ENCODE data around the gene IFNLR1. TPM values are rescaled to one million over a fixed set of nuclear protein-coding genes. Genes with fewer than 3 reads are reported as not detected.
A peak's percentile ranks its signal among the peaks of the same experiment; 100 is the strongest.

The IFNLR1 gene
- total RNA-seq: 38.6 and 39.2 TPM in 2 replicates

GRCh38 chr1:24186993-24187790, at the start of gene IFNLR1:
Gene IFNLR1, minus strand, starts transcription at chr1:24187289. Its CDS starts 41 bp downstream, at chr1:24187248.
- Mint-ChIP-seq H3K4me3 (peak within 1 kb of the TSS; percentile 92), H3K27ac (peak within 1 kb of the TSS; percentile 98), H3K36me3 (ENCODE audit: low read depth) (peaks cover 18% of the 10 kb centered on the region), H3K27me3 (no peaks in the 10 kb centered on the region), H3K9me3 (no peaks in the 10 kb centered on the region), H3K4me1 (peaks cover 82% of the 10 kb centered on the region)
- ChIA-PET POLR2A (interaction anchor here (0.6 to 8.7 kb wide), 17 partner anchors 8 to 455 kb away, joined by 3 to 96 read pairs (median 3); partner anchors contain the start of genes RCAN3 and SRSF10), CTCF (interaction anchor here (4.3 to 5.8 kb wide), 3 partner anchors 12 to 205 kb away, joined by 23 to 34 read pairs (median 29); no protein-coding TSS in a partner anchor)
- ATAC-seq (ENCODE audit: low read depth): peak; percentile 56
- TF ChIP-seq, protein P1, sequence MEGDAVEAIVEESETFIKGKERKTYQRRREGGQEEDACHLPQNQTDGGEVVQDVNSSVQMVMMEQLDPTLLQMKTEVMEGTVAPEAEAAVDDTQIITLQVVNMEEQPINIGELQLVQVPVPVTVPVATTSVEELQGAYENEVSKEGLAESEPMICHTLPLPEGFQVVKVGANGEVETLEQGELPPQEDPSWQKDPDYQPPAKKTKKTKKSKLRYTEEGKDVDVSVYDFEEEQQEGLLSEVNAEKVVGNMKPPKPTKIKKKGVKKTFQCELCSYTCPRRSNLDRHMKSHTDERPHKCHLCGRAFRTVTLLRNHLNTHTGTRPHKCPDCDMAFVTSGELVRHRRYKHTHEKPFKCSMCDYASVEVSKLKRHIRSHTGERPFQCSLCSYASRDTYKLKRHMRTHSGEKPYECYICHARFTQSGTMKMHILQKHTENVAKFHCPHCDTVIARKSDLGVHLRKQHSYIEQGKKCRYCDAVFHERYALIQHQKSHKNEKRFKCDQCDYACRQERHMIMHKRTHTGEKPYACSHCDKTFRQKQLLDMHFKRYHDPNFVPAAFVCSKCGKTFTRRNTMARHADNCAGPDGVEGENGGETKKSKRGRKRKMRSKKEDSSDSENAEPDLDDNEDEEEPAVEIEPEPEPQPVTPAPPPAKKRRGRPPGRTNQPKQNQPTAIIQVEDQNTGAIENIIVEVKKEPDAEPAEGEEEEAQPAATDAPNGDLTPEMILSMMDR (IDR thresholded peaks at IDR 0.05): no peak
- intact Hi-C loops (cut with micrococcal nuclease): loop anchor here (1.0 to 5.0 kb wide), 2 partner anchors 135 to 204 kb away; no protein-coding TSS in a partner anchor
- peak; percentile 73 for DNase-seq

DNA sequence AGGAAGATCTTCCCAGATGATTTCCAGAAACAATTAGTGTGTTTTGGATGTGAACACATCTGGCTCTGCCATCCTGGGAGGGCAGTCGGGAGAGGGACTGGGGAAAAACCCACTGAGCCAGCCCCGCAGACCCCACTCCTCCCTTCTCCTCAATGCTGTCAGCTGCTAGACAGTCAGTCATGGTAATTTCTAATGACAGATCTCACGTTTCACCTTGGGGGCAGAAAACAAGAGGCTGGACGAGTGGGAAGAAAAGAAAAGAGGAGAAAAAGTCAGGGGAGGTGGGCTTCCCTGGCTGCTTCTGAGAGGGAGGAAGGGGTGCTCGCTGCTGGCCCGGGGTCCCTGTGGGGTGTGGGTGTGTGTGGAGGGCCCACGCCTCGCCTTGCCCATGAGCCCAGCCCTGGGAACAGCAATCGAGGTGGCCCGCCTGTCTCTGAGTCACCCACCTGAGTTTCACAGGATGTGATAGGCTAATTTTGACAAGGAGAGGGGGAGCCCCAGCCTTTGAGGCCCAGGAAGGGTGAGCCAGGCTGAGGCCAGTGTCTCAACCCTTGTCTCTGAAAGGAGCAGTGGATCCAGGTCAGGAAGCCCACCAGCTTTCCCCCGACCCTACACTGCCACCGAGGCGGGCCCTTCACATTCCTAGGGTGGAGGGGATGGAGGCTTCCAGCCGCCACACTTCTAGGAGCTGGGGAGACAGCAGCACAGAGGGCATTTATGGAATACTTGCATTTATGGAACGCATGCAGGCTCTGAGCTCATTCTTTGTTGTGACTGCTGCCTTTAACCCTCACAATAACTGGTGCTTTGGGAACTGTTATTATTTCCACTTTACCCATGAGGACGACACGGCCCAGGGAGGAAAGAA, 49.1 kb upstream of the IFNLR1 start:
- peaks cover 3% of the 10 kb centered on the region for H3K27me3 Mint-ChIP-seq
- CTCF ChIA-PET: interaction anchor here (1.1 kb wide), 1 partner anchor 37 kb away, joined by 3 read pairs; no protein-coding TSS in a partner anchor
- DNase-seq (no peak), ATAC-seq (ENCODE audit: low read depth) (peak; percentile 81)
- POLR2A ChIA-PET: interaction anchor here (2.1 kb wide), 1 partner anchor 86 kb away, joined by 6 read pairs; no protein-coding TSS in a partner anchor
- peaks cover 14% of the 10 kb centered on the region for H3K4me1 Mint-ChIP-seq
- TF ChIP-seq, protein P1 (IDR thresholded peaks at IDR 0.05): no peak
- no peak overlapping the region for H3K27ac Mint-ChIP-seq
- intact Hi-C loops (cut with micrococcal nuclease): no loop called here
- no peak overlapping the region for H3K4me3 Mint-ChIP-seq
- no peaks in the 10 kb centered on the region for H3K9me3 Mint-ChIP-seq
- H3K36me3 Mint-ChIP-seq (ENCODE audit: low read depth): no peaks in the 10 kb centered on the region

DNA sequence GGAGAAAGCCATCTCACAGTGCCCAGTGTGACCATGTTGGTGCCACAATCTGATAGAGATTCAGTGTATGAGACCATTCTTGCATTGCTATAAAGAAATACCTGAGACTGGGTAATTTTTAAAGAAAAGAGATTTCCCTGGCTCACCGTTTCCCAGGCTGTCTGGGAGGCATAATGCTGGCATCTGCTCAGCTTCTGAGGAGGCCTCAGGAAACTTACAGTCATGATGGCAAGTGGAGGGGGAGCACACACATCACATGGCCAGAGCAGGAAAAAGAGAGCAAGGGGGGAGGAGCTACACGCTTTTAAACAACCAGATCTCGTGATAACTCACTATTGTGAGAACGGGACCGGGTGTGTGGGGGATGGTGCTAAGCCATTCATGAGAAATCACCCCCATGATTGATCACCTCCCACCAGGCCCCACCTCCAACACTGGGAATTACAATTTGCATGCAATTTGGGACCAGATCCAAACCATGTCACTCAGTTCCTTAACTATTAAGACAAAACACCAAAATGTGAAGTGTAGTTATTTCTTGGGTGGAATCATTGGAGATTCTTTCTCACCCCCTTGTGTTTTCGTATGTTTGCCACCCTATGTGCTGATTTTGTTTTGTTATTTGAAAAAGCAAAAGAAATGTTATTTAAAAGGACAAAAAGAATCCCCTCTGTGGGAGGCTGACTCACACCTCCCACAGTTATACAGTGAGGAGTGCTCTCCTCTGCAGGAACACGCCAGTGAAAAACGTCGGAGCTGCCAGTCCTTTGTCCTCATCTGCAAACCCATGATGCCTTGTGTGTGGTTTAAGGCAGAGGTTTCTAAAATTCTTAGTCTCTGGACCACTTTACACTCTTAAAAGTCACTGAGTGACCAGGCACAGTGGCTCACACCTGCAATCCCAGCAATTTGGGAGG, 46.9 kb upstream of the IFNLR1 start:
- no peak overlapping the region for H3K4me3 Mint-ChIP-seq
- peaks cover 3% of the 10 kb centered on the region for H3K27me3 Mint-ChIP-seq
- intact Hi-C loops (cut with micrococcal nuclease): no loop called here
- no peak overlapping the region for H3K27ac Mint-ChIP-seq
- peaks cover 14% of the 10 kb centered on the region for H3K4me1 Mint-ChIP-seq
- H3K9me3 Mint-ChIP-seq: no peaks in the 10 kb centered on the region
- TF ChIP-seq, protein P1 (IDR thresholded peaks at IDR 0.05): no peak
- POLR2A ChIA-PET: interaction anchor here (0.7 kb wide), 1 partner anchor 273 kb away, joined by 3 read pairs; no protein-coding TSS in a partner anchor
- DNase-seq (no peak), ATAC-seq (ENCODE audit: low read depth) (no peak)
- CTCF ChIA-PET: interaction anchor here (2.0 kb wide), 1 partner anchor 84 kb away, joined by 4 read pairs; no protein-coding TSS in a partner anchor
- H3K36me3 Mint-ChIP-seq (ENCODE audit: low read depth): no peaks in the 10 kb centered on the region

DNA sequence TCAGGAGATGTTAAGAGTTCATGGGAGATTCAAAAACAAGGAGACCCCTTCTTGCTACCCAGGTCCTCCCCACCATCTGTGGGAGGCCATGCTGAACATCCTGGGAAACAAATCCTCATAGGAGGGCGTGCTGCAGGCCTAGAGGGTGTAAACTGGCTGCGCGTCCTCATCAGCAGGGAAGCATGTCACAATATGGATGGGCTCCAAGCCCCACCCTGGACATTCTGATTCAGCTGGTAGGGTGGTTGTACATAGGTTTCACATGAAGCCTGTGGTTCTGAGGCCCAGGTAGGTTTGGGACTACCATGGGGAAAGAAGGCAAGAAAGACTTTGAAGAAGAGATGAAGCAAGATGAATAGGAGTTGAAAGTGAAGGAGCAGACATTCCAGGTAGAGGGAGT, 44.6 kb upstream of the IFNLR1 start:
- Mint-ChIP-seq H3K27ac (no peak overlapping the region), H3K9me3 (no peaks in the 10 kb centered on the region), H3K4me3 (no peak overlapping the region), H3K4me1 (peaks cover 29% of the 10 kb centered on the region), H3K36me3 (ENCODE audit: low read depth) (no peaks in the 10 kb centered on the region), H3K27me3 (no peaks in the 10 kb centered on the region)
- ChIA-PET POLR2A (no interaction called here), CTCF (no interaction called here)
- TF ChIP-seq, protein P1 (IDR thresholded peaks at IDR 0.05): no peak
- DNase-seq (no peak), ATAC-seq (ENCODE audit: low read depth) (no peak)
- intact Hi-C loops (cut with micrococcal nuclease): no loop called here

Measured in activated B cell treated with CpG ODN at 0.5 μM for 24 hours (primary cell).